ENCODE data around the gene UBE2B.
A peak's percentile ranks its signal among the peaks of the same experiment; 100 is the strongest.
"Not testable (repeated sequence)": the region's sequence is repeated elsewhere in the genome, so short reads cannot be mapped to it uniquely, and the experiment has no call there.

Gene UBE2B

GRCh38 chr5:134411546-134412266 lies 40.3 kb downstream of the UBE2B start, which contains the start of gene CDKN2AIPNL:
Gene CDKN2AIPNL (minus strand): TSS chr5:134411881. CDS start chr5:134411854, 27 bp downstream.
- DNase-seq (ENCODE audit: low spot score), result peak; percentile 97
- in situ Hi-C loops (cut with MboI; ENCODE audit: low sequenced_read_pairs, unreplicated experiment), result no loop called here
- TF ChIP-seq CTCF (IDR thresholded peaks at IDR 0.05; ENCODE audit: borderline replicate concordance, control extremely low read depth, extremely low read depth, insufficient read depth, missing control alignments), result peak; percentile 93

GRCh38 chr5:134413046-134413445 lies 41.7 kb downstream of the UBE2B start:
- DNase-seq (ENCODE audit: low spot score), result no peak
- TF ChIP-seq CTCF (IDR thresholded peaks at IDR 0.05; ENCODE audit: borderline replicate concordance, control extremely low read depth, extremely low read depth, insufficient read depth, missing control alignments), result no peak

GRCh38 chr5:134417707-134418106 lies 46.3 kb downstream of the UBE2B start:
- no peak for TF ChIP-seq CTCF (IDR thresholded peaks at IDR 0.05; ENCODE audit: borderline replicate concordance, control extremely low read depth, extremely low read depth, insufficient read depth, missing control alignments)
- no peak for DNase-seq (ENCODE audit: low spot score)
- in situ Hi-C loops (cut with MboI; ENCODE audit: low sequenced_read_pairs, unreplicated experiment), result no loop called here

More at GRCh38 chr5:134413046-134413445, 41.7 kb downstream of the UBE2B start:
- in situ Hi-C loops (cut with MboI; ENCODE audit: low sequenced_read_pairs, unreplicated experiment), result no loop called here

- in situ Hi-C loops (cut with MboI; ENCODE audit: low sequenced_read_pairs, unreplicated experiment), result no loop called here
- no peak for TF ChIP-seq CTCF (IDR thresholded peaks at IDR 0.05; ENCODE audit: borderline replicate concordance, control extremely low read depth, extremely low read depth, insufficient read depth, missing control alignments)
Measured at GRCh38 chr5:134418958-134419357, 47.6 kb downstream of the UBE2B start.

GRCh38 chr5:134420343-134420742 lies 49.0 kb downstream of the UBE2B start:
- no peak for DNase-seq (ENCODE audit: low spot score)
- TF ChIP-seq CTCF (IDR thresholded peaks at IDR 0.05; ENCODE audit: borderline replicate concordance, control extremely low read depth, extremely low read depth, insufficient read depth, missing control alignments), result no peak
- in situ Hi-C loops (cut with MboI; ENCODE audit: low sequenced_read_pairs, unreplicated experiment), result no loop called here

More at GRCh38 chr5:134418958-134419357, 47.6 kb downstream of the UBE2B start:
- no peak for DNase-seq (ENCODE audit: low spot score)

- DNase-seq (ENCODE audit: low spot score); in situ Hi-C loops (cut with MboI; ENCODE audit: low sequenced_read_pairs, unreplicated experiment): not testable (repeated sequence)
Measured at GRCh38 chr5:134421038-134421437, 49.7 kb downstream of the UBE2B start.

- no peak for TF ChIP-seq CTCF (IDR thresholded peaks at IDR 0.05; ENCODE audit: borderline replicate concordance, control extremely low read depth, extremely low read depth, insufficient read depth, missing control alignments)
- no peak for DNase-seq (ENCODE audit: low spot score)
- in situ Hi-C loops (cut with MboI; ENCODE audit: low sequenced_read_pairs, unreplicated experiment), result no loop called here
Measured at GRCh38 chr5:134422791-134423365, 51.5 kb downstream of the UBE2B start.
